HCT116 (cell line): Measurements from ENCODE around the gene SELENON. TPM values are rescaled to one million over a fixed set of nuclear protein-coding genes. Genes with fewer than 3 reads are reported as not detected.

Experiments
- ATAC-seq: fragments of 200-7000 bp; cut with Tn5 transposase; 2 replicates; pipeline ENCODE4 v1.9.1; 2020; ENCODE audit warnings: mild to moderate bottlenecking, moderate library complexity
- BruUV-seq: library from RNA; stranded (reverse); fragments of 400-500 nt; replicated peaks from 2 replicates; lab custom pipeline; 2021; lab: Mats Ljungman, UMichigan
- CTCF ChIA-PET: fragments of 300-600 bp; sonication (Branson Sonifier 250); formaldehyde crosslinking; loops from one replicate; lab custom pipeline; 2021; ENCODE audit warnings: antibody characterized with exemption; lab: Charles Lee
- POLR2A ChIA-PET: fragments of 300-600, 350-600 bp; sonication (Branson Sonifier 250); formaldehyde crosslinking; loops from one replicate; lab custom pipeline; 2021; ENCODE audit warnings: antibody characterized with exemption; lab: Charles Lee
- RAD21 ChIA-PET, 2 experiments: fragments of 300-600 bp; sonication (Branson Sonifier 250); formaldehyde crosslinking; loops; one replicate each; lab custom pipeline; 2023; ENCODE audit warnings: low total read pairs in 2 of 2; ENCODE audit not compliant: uncharacterized antibody in 2 of 2, unreplicated experiment in 2 of 2, low non-redundant PET in 1 of 2; lab: Charles Lee
- DNase-seq: peaks from one replicate; pipeline ENCODE4 v3.0.0-alpha.2; 2010; ENCODE audit warnings: low read depth, low spot score
- H2AFZ ChIP-seq: fragments of 200-600 bp; shearing (Covaris generic), sonication (generic); 2 replicates; pipeline ENCODE4 v1.6.1; 2017; ENCODE audit warnings: low read depth, mixed run types, mixed read lengths, antibody characterized with exemption, low read length; ENCODE audit not compliant: poor library complexity, severe bottlenecking
- H3K27ac ChIP-seq: 2 replicates; pipeline ENCODE4 v1.5.1; 2012; ENCODE audit warnings: low read depth, low read length
- H3K27me3 ChIP-seq: fragments of 200-600 bp; sonication (generic); 2 replicates; pipeline ENCODE4 v1.6.1; 2016; ENCODE audit warnings: mixed run types, low read length, mixed read lengths; ENCODE audit not compliant: insufficient read depth
- H3K36me3 ChIP-seq, 2 experiments: fragments of 200-500 bp in 1 of 2; fragments of 200-600 bp in 1 of 2; sonication (Bioruptor generic) in 1 of 2; sonication (generic) in 1 of 2; 2 replicates each; pipeline versions ENCODE4 v1.5.1 to v1.6.1; 2014 to 2016; ENCODE audit warnings: low read length in 2 of 2, inconsistent platforms in 1 of 2, mixed read lengths in 1 of 2, mixed run types in 1 of 2; ENCODE audit not compliant: insufficient read depth in 2 of 2, control insufficient read depth in 1 of 2
- H3K4me1 ChIP-seq, 2 experiments: fragments of 200-600 bp in 1 of 2; sonication (generic) in 1 of 2; 2 replicates each; pipeline versions ENCODE4 v1.5.1 to v1.6.1; 2012 to 2017; ENCODE audit warnings: low read length in 2 of 2, inconsistent platforms in 1 of 2, mild to moderate bottlenecking in 1 of 2, mixed read lengths in 1 of 2, mixed run types in 1 of 2, moderate library complexity in 1 of 2; ENCODE audit not compliant: insufficient read depth in 2 of 2, control insufficient read depth in 1 of 2
- H3K4me2 ChIP-seq: fragments of 200-600 bp; sonication (generic); 2 replicates; pipeline ENCODE4 v1.6.1; 2017; ENCODE audit warnings: mixed run types, low read length, mixed read lengths
- H3K4me3 ChIP-seq, 2 experiments: fragments of 200-600 bp in 1 of 2; sonication (generic) in 1 of 2; replicated peaks in 1 of 2; 2 replicates each; pipeline ENCODE4 v1.5.1; 2011 to 2016; ENCODE audit warnings: low read length in 2 of 2, control low read depth in 1 of 2, low read depth in 1 of 2, mild to moderate bottlenecking in 1 of 2, mixed read lengths in 1 of 2, mixed run types in 1 of 2
- H3K79me2 ChIP-seq: fragments of 200-600 bp; sonication (generic); 2 replicates; pipeline ENCODE4 v1.6.1; 2017; ENCODE audit warnings: mild to moderate bottlenecking, mixed run types, low read length, moderate library complexity, mixed read lengths; ENCODE audit not compliant: insufficient read depth
- H3K9ac ChIP-seq: fragments of 200-600 bp; sonication (generic); 2 replicates; pipeline ENCODE4 v1.6.1; 2016; ENCODE audit warnings: low read length, mixed read lengths
- H3K9me2 ChIP-seq: fragments of 200-600 bp; sonication (generic), shearing (Covaris generic); 2 replicates; pipeline ENCODE4 v1.6.1; 2017; ENCODE audit warnings: mixed run types, mild to moderate bottlenecking, moderate library complexity; ENCODE audit not compliant: insufficient read depth
- H3K9me3 ChIP-seq, 2 experiments: fragments of 200-500 bp in 1 of 2; fragments of 200-600 bp in 1 of 2; sonication (Bioruptor generic) in 1 of 2; sonication (generic) in 1 of 2; 2 replicates each; pipeline ENCODE4 v1.6.1; 2014 to 2017; ENCODE audit warnings: low read length in 2 of 2, mixed read lengths in 2 of 2, inconsistent platforms in 1 of 2, low read depth in 1 of 2, mild to moderate bottlenecking in 1 of 2, mixed run types in 1 of 2, moderate library complexity in 1 of 2; ENCODE audit not compliant: control insufficient read depth in 1 of 2, insufficient read depth in 1 of 2
- H4K20me1 ChIP-seq: fragments of 200-600 bp; sonication (generic), shearing (Covaris generic); 2 replicates; pipeline ENCODE4 v1.6.1; 2017; ENCODE audit warnings: mixed run types, mild to moderate bottlenecking, moderate library complexity; ENCODE audit not compliant: insufficient read depth
- CBX3 ChIP-seq: IDR thresholded peaks from 2 replicates; pipeline ENCODE4 v1.6.1; 2012; ENCODE audit warnings: low read depth
- EGR1 ChIP-seq: IDR thresholded peaks from 2 replicates; pipeline ENCODE4 v1.6.1; 2012; ENCODE audit warnings: low read depth
- ELF1 ChIP-seq: IDR thresholded peaks from 2 replicates; pipeline ENCODE4 v1.6.1; 2012; ENCODE audit warnings: low read depth, borderline replicate concordance
- EZH2 ChIP-seq: fragments of 200-600 bp; sonication (generic); IDR thresholded peaks from 2 replicates; pipeline ENCODE4 v1.6.1; 2017; ENCODE audit warnings: antibody characterized with exemption, mixed run types
- EZH2phosphoT487 ChIP-seq: fragments of 200-600 bp; IDR thresholded peaks from 2 replicates; pipeline ENCODE4 v1.6.1; 2018; ENCODE audit warnings: antibody characterized with exemption, borderline replicate concordance
- FOSL1 ChIP-seq: IDR thresholded peaks from 2 replicates; pipeline ENCODE4 v1.6.1; 2012; ENCODE audit warnings: low read depth
- JUND ChIP-seq: IDR thresholded peaks from 2 replicates; pipeline ENCODE4 v1.6.1; 2012
- MAX ChIP-seq: IDR thresholded peaks from 2 replicates; pipeline ENCODE4 v1.6.1; 2012
- POLR2A ChIP-seq: IDR thresholded peaks from 2 replicates; pipeline ENCODE4 v1.7.0; 2011; ENCODE audit warnings: borderline replicate concordance; ENCODE audit not compliant: insufficient read depth, insufficient read length; ENCODE audit errors: extremely low read depth
- RAD21 ChIP-seq: IDR thresholded peaks from 2 replicates; pipeline ENCODE4 v1.6.1; 2012; ENCODE audit warnings: low read depth, mild to moderate bottlenecking
- SIN3A ChIP-seq: IDR thresholded peaks from 2 replicates; pipeline ENCODE4 v1.6.1; 2012; ENCODE audit warnings: low read depth
- SP1 ChIP-seq: IDR thresholded peaks from 2 replicates; pipeline ENCODE4 v1.6.1; 2012; ENCODE audit warnings: low read depth
- SRF ChIP-seq: IDR thresholded peaks from 2 replicates; pipeline ENCODE4 v1.6.1; 2012; ENCODE audit warnings: low read depth
- TCF7L2 ChIP-seq: IDR thresholded peaks from 2 replicates; pipeline ENCODE4 v1.7.0; 2011; ENCODE audit warnings: borderline replicate concordance, inconsistent platforms; ENCODE audit not compliant: insufficient read depth, insufficient read length; ENCODE audit errors: extremely low read depth
- YY1 ChIP-seq: IDR thresholded peaks from 2 replicates; pipeline ENCODE4 v1.6.1; 2011; ENCODE audit warnings: low read length, low read depth, moderate library complexity, mild to moderate bottlenecking; ENCODE audit not compliant: insufficient replicate concordance; ENCODE audit errors: extremely low read depth
- ZFX ChIP-seq: fragments of 450-650 bp; IDR thresholded peaks from 2 replicates; pipeline ENCODE4 v1.6.1; 2017
- intact Hi-C: fragments of 100-400 bp; cut with micrococcal nuclease; formaldehyde crosslinking; loops from 2 replicates; pipeline ENCODE4 v1.10.0; 2022
- total RNA-seq: library from RNA; stranded (reverse); gene quantifications from one replicate; pipeline ENCODE4 v1.2.1, GENCODE V29; 2021; ENCODE audit not compliant: unreplicated experiment
- TF ChIP-seq, protein P1 (sequence below): IDR thresholded peaks from 2 replicates; pipeline ENCODE4 v1.6.1; 2012; ENCODE audit warnings: low read depth
- TF ChIP-seq, protein P2 (sequence below): IDR thresholded peaks from 2 replicates; pipeline ENCODE4 v1.6.1; 2012
- TF ChIP-seq, protein P3 (sequence below): IDR thresholded peaks from 2 replicates; pipeline ENCODE4 v1.6.1; 2011; ENCODE audit warnings: mild to moderate bottlenecking, low read length, moderate library complexity; ENCODE audit not compliant: insufficient replicate concordance; ENCODE audit errors: extremely low read depth

The SELENON gene
- total RNA-seq, 1 experiment from 2014 or later, result 85.1 TPM

DNA sequence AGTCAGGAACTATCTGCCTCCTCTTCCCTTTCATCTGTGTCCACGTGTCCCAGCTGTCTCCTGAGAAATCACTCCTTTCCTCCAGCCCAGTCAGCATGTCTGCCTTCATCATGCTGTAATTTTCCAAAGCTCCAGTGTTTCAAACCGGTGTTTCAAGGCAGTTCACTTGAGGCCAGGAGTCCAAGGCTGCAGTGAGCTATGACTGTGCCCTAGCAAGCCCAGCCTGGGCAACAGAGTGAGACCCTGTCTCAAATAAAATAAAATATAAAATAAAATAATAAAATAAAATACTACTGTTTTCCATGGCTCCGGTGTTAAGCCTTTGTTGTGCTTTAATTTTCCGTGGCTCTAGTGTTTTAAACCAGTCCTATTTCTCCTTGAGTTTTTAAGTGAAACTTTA, 7.9 kb upstream of the SELENON start:
- no TSS peak for BruUV-seq

More for the DNA sequence above, 7.9 kb upstream of the SELENON start:
- ChIA-PET CTCF (no interaction called here), POLR2A (no interaction called here), RAD21 (no interaction called here)
- no peaks in the 10 kb centered on the region for H3K79me2 ChIP-seq
- no peak overlapping the region for H3K4me2 ChIP-seq
- no peaks in the 10 kb centered on the region for H4K20me1 ChIP-seq
- H3K4me3 ChIP-seq, result no peak overlapping the region
- H3K9me3 ChIP-seq, result no peaks in the 10 kb centered on the region
- ATAC-seq, result no peak
- no peaks in the 10 kb centered on the region for H3K36me3 ChIP-seq
- DNase-seq, result no peak
- peaks cover 7 to 10% of the 10 kb centered on the region in 2 experiments for H3K4me1 ChIP-seq
- no peaks in the 10 kb centered on the region for H3K9me2 ChIP-seq
- no peak overlapping the region for H3K27ac ChIP-seq
- H3K27me3 ChIP-seq, result no peaks in the 10 kb centered on the region
- intact Hi-C loops, result no loop called here
- no peak overlapping the region for H2AFZ ChIP-seq
- H3K9ac ChIP-seq, result no peak overlapping the region
- TF ChIP-seq, protein P1, sequence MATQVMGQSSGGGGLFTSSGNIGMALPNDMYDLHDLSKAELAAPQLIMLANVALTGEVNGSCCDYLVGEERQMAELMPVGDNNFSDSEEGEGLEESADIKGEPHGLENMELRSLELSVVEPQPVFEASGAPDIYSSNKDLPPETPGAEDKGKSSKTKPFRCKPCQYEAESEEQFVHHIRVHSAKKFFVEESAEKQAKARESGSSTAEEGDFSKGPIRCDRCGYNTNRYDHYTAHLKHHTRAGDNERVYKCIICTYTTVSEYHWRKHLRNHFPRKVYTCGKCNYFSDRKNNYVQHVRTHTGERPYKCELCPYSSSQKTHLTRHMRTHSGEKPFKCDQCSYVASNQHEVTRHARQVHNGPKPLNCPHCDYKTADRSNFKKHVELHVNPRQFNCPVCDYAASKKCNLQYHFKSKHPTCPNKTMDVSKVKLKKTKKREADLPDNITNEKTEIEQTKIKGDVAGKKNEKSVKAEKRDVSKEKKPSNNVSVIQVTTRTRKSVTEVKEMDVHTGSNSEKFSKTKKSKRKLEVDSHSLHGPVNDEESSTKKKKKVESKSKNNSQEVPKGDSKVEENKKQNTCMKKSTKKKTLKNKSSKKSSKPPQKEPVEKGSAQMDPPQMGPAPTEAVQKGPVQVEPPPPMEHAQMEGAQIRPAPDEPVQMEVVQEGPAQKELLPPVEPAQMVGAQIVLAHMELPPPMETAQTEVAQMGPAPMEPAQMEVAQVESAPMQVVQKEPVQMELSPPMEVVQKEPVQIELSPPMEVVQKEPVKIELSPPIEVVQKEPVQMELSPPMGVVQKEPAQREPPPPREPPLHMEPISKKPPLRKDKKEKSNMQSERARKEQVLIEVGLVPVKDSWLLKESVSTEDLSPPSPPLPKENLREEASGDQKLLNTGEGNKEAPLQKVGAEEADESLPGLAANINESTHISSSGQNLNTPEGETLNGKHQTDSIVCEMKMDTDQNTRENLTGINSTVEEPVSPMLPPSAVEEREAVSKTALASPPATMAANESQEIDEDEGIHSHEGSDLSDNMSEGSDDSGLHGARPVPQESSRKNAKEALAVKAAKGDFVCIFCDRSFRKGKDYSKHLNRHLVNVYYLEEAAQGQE, result no peak
- TF ChIP-seq YY1 (no peak), EZH2 (no peak), JUND (no peak), ZFX (no peak), EZH2phosphoT487 (no peak), TCF7L2 (no peak), SIN3A (no peak), SRF (no peak), POLR2A (no peak), ELF1 (no peak), CBX3 (no peak), RAD21 (no peak), SP1 (no peak), MAX (no peak), EGR1 (no peak), FOSL1 (no peak)
- TF ChIP-seq, protein P2, sequence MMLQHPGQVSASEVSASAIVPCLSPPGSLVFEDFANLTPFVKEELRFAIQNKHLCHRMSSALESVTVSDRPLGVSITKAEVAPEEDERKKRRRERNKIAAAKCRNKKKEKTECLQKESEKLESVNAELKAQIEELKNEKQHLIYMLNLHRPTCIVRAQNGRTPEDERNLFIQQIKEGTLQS, result no peak
- TF ChIP-seq, protein P3, sequence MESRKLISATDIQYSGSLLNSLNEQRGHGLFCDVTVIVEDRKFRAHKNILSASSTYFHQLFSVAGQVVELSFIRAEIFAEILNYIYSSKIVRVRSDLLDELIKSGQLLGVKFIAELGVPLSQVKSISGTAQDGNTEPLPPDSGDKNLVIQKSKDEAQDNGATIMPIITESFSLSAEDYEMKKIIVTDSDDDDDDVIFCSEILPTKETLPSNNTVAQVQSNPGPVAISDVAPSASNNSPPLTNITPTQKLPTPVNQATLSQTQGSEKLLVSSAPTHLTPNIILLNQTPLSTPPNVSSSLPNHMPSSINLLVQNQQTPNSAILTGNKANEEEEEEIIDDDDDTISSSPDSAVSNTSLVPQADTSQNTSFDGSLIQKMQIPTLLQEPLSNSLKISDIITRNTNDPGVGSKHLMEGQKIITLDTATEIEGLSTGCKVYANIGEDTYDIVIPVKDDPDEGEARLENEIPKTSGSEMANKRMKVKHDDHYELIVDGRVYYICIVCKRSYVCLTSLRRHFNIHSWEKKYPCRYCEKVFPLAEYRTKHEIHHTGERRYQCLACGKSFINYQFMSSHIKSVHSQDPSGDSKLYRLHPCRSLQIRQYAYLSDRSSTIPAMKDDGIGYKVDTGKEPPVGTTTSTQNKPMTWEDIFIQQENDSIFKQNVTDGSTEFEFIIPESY, result no peak
